Measurements from ENCODE around the gene RAB39A. TPM values are rescaled to one million over a fixed set of nuclear protein-coding genes. Genes with fewer than 3 reads are reported as not detected.
A peak's percentile ranks its signal among the peaks of the same experiment; 100 is the strongest.
"Not testable (repeated sequence)": the region's sequence is repeated elsewhere in the genome, so short reads cannot be mapped to it uniquely, and the experiment has no call there.

RAB39A gene
- total RNA-seq (1 to 10 TPM; 2.0 to 3.6 TPM), polyA plus RNA-seq (1 to 10 TPM in 1 of 2 donors, under 1 TPM in 1; 0.30 to 3.0 TPM)
- long read RNA-seq, donor 1, result 0 reads
- long read RNA-seq, donor 2, partial matches to known transcripts, result 0 of 1 reads
- long read RNA-seq, donor 2, other reads (novel, unspliced or antisense), result 0 of 1 reads
- long read RNA-seq, donor 3, result 0 reads
- long read RNA-seq, donor 4, result 0 reads
- long read RNA-seq, donor 5, partial matches to known transcripts, result 0 of 1 reads
- long read RNA-seq, donor 5, other reads (novel, unspliced or antisense), result 0 of 1 reads

- no peak for TF ChIP-seq CTCF (IDR thresholded peaks at IDR 0.05; ENCODE audit: control extremely low read depth, extremely low read depth)
- no peak within 1 kb of the TSS for H3K9ac ChIP-seq (ENCODE audit: insufficient read depth in 1 of 2, low read length in 2 of 2)
- H3K4me1 ChIP-seq (ENCODE audit: control insufficient read depth in 5 of 5, insufficient read depth in 5 of 5, low read length in 5 of 5), result peaks cover 0 to 10% (median 2%) of the 10 kb centered on the region in 5 donors
- no peaks in the 10 kb centered on the region for H3K9me3 ChIP-seq (ENCODE audit: control insufficient read depth in 4 of 4, insufficient read depth in 3 of 4, low read length in 3 of 4)
- peak within 1 kb of the TSS; percentile 51 for H3K4me3 ChIP-seq
- 0 to 2% methylated on average over 44 to 61 of the region's 61 CpGs for WGBS, 2 donors
- ATAC-seq (ENCODE audit: insufficient read depth, low FRiP score), result peak; percentile 96
- H3K27me3 ChIP-seq (ENCODE audit: control insufficient read depth in 3 of 3, insufficient read depth in 3 of 3, low read length in 2 of 3), result peaks cover 0 to 2% (median 0%) of the 10 kb centered on the region in 3 donors
- DNase-seq, result peak; percentile 83 to 91 (median 91)
- H3K36me3 ChIP-seq (ENCODE audit: control insufficient read depth in 4 of 4, insufficient read depth in 4 of 4, low read length in 4 of 4), result no peaks in the 10 kb centered on the region
- no peak within 1 kb of the TSS for H3K27ac ChIP-seq (ENCODE audit: low read depth in 1 of 2, low read length in 1 of 2)
Measured at GRCh38 chr11:107928046-107928766, at the start of gene RAB39A. RAB39A (plus strand) TSS chr11:107928448; CDS start chr11:107928569, 121 bp downstream.

GRCh38 chr11:107881471-107881870 is 46.8 kb upstream of the RAB39A start:
- DNase-seq; H3K27ac ChIP-seq (ENCODE audit: low read depth in 1 of 2, low read length in 1 of 2); H3K36me3 ChIP-seq (ENCODE audit: control insufficient read depth in 4 of 4, insufficient read depth in 4 of 4, low read length in 4 of 4); H3K9me3 ChIP-seq (ENCODE audit: control insufficient read depth in 4 of 4, insufficient read depth in 3 of 4, low read length in 3 of 4); ATAC-seq (ENCODE audit: insufficient read depth, low FRiP score); H3K4me1 ChIP-seq (ENCODE audit: control insufficient read depth in 5 of 5, insufficient read depth in 5 of 5, low read length in 5 of 5); H3K9ac ChIP-seq (ENCODE audit: insufficient read depth in 1 of 2, low read length in 2 of 2); H3K4me3 ChIP-seq; H3K27me3 ChIP-seq (ENCODE audit: control insufficient read depth in 3 of 3, insufficient read depth in 3 of 3, low read length in 2 of 3): not testable (repeated sequence)
- 94% methylated on average over 9 of the region's 9 CpGs for WGBS, 2 donors

GRCh38 chr11:107882095-107882820 is 46.0 kb upstream of the RAB39A start:
- H3K4me1 ChIP-seq (ENCODE audit: control insufficient read depth in 5 of 5, insufficient read depth in 5 of 5, low read length in 5 of 5), result no peaks in the 10 kb centered on the region
- no peak for TF ChIP-seq CTCF (IDR thresholded peaks at IDR 0.05; ENCODE audit: control extremely low read depth, extremely low read depth)
- H3K36me3 ChIP-seq (ENCODE audit: control insufficient read depth in 4 of 4, insufficient read depth in 4 of 4, low read length in 4 of 4), result no peaks in the 10 kb centered on the region
- H3K27ac ChIP-seq (ENCODE audit: low read depth in 1 of 2, low read length in 1 of 2), result no peak overlapping the region
- H3K9me3 ChIP-seq (ENCODE audit: control insufficient read depth in 4 of 4, insufficient read depth in 3 of 4, low read length in 3 of 4), result no peaks in the 10 kb centered on the region
- H3K4me3 ChIP-seq, result no peak overlapping the region
- no peak overlapping the region for H3K9ac ChIP-seq (ENCODE audit: insufficient read depth in 1 of 2, low read length in 2 of 2)
- ATAC-seq (ENCODE audit: insufficient read depth, low FRiP score) (no peak), DNase-seq (peak; percentile 5 to 14 (median 10))
- H3K27me3 ChIP-seq (ENCODE audit: control insufficient read depth in 3 of 3, insufficient read depth in 3 of 3, low read length in 2 of 3), result no peaks in the 10 kb centered on the region
- 88 to 91% methylated on average over 3 of the region's 3 CpGs for WGBS, 2 donors

GRCh38 chr11:107898270-107898669 is 30.0 kb upstream of the RAB39A start:
- no peaks in the 10 kb centered on the region for H3K27me3 ChIP-seq (ENCODE audit: control insufficient read depth in 3 of 3, insufficient read depth in 3 of 3, low read length in 2 of 3)
- DNase-seq (peak in 2 of 3 donors; percentile 5 to 28), ATAC-seq (ENCODE audit: insufficient read depth, low FRiP score) (no peak)
- H3K4me1 ChIP-seq (ENCODE audit: control insufficient read depth in 5 of 5, insufficient read depth in 5 of 5, low read length in 5 of 5), result no peaks in the 10 kb centered on the region
- no peaks in the 10 kb centered on the region for H3K36me3 ChIP-seq (ENCODE audit: control insufficient read depth in 4 of 4, insufficient read depth in 4 of 4, low read length in 4 of 4)
- H3K9ac ChIP-seq (ENCODE audit: insufficient read depth in 1 of 2, low read length in 2 of 2), result no peak overlapping the region
- no peaks in the 10 kb centered on the region for H3K9me3 ChIP-seq (ENCODE audit: control insufficient read depth in 4 of 4, insufficient read depth in 3 of 4, low read length in 3 of 4)
- no peak overlapping the region for H3K27ac ChIP-seq (ENCODE audit: low read depth in 1 of 2, low read length in 1 of 2)
- H3K4me3 ChIP-seq, result no peak overlapping the region
- TF ChIP-seq CTCF (IDR thresholded peaks at IDR 0.05; ENCODE audit: control extremely low read depth, extremely low read depth), result peak; percentile 24
- WGBS, 2 donors, result 37 to 58% methylated on average over 1 of the region's 1 CpG
